DMS153 (cell line): ENCODE results near the gene PSMA8.
"Not testable (repeated sequence)": the region's sequence is repeated elsewhere in the genome, so short reads cannot be mapped to it uniquely, and the experiment has no call there.

Experiments used
- DNase-seq: peaks from one replicate; lab custom pipeline; 2025; lab: John Stamatoyannopoulos, UW

PSMA8 gene

GRCh38 chr18:26237363-26237762 lies 103.7 kb downstream of the PSMA8 start:
- DNase-seq, result not testable (repeated sequence)

- DNase-seq, result not testable (repeated sequence)
Observed at GRCh38 chr18:26238718-26239117, 105.0 kb downstream of the PSMA8 start.

GRCh38 chr18:26242392-26242791 lies 108.7 kb downstream of the PSMA8 start:
- DNase-seq, result not testable (repeated sequence)
